Stimulated activated CD8-positive, alpha-beta memory T cell treated with anti-CD3 and anti-CD28 coated beads, Interleukin-7, amount 100 ng/mL, for 4 hours (primary cell): Measurements from ENCODE around the gene TMEM255B.

ENCODE experiments used
- DNase-seq, 2 donors: peaks; one replicate each; pipeline ENCODE4 v3.0.0-alpha.2; 2020; ENCODE audit warnings: low read depth in 2 of 2

The TMEM255B gene

GRCh38 chr13:113849546-113849945, 90.5 kb downstream of the TMEM255B start:
- DNase-seq: no peak

GRCh38 chr13:113849981-113850721, 91.1 kb downstream of the TMEM255B start:
- no peak for DNase-seq

GRCh38 chr13:113850722-113851479, 91.9 kb downstream of the TMEM255B start:
- no peak for DNase-seq

GRCh38 chr13:113851480-113851803, 92.4 kb downstream of the TMEM255B start:
- DNase-seq: no peak

GRCh38 chr13:113851826-113852535, 93.0 kb downstream of the TMEM255B start:
- no peak for DNase-seq

GRCh38 chr13:113852536-113853517, 93.8 kb downstream of the TMEM255B start:
- DNase-seq: no peak

- no peak for DNase-seq
Observed at GRCh38 chr13:113853518-113854237, 94.7 kb downstream of the TMEM255B start.

- no peak for DNase-seq
Observed at GRCh38 chr13:113854238-113855011, 95.4 kb downstream of the TMEM255B start.

- no peak for DNase-seq
Observed at GRCh38 chr13:113855012-113855921, 96.2 kb downstream of the TMEM255B start.

- no peak for DNase-seq
Observed at GRCh38 chr13:113855931-113856715, 97.1 kb downstream of the TMEM255B start.

GRCh38 chr13:113856716-113857065, 97.7 kb downstream of the TMEM255B start:
- DNase-seq: no peak

GRCh38 chr13:113857531-113858195, 98.6 kb downstream of the TMEM255B start:
- DNase-seq: no peak

- no peak for DNase-seq
Observed at GRCh38 chr13:113859311-113860050, 100.5 kb downstream of the TMEM255B start.

GRCh38 chr13:113860051-113860664, 101.1 kb downstream of the TMEM255B start:
- no peak for DNase-seq

GRCh38 chr13:113860665-113861432, 101.8 kb downstream of the TMEM255B start:
- DNase-seq: no peak
